ENCODE measurements around the gene PCDHA8. TPM values are rescaled to one million over a fixed set of nuclear protein-coding genes. Genes with fewer than 3 reads are reported as not detected.

The PCDHA8 gene
- total RNA-seq, 1 donor from 2014 or later, result 1.0 TPM

DNA sequence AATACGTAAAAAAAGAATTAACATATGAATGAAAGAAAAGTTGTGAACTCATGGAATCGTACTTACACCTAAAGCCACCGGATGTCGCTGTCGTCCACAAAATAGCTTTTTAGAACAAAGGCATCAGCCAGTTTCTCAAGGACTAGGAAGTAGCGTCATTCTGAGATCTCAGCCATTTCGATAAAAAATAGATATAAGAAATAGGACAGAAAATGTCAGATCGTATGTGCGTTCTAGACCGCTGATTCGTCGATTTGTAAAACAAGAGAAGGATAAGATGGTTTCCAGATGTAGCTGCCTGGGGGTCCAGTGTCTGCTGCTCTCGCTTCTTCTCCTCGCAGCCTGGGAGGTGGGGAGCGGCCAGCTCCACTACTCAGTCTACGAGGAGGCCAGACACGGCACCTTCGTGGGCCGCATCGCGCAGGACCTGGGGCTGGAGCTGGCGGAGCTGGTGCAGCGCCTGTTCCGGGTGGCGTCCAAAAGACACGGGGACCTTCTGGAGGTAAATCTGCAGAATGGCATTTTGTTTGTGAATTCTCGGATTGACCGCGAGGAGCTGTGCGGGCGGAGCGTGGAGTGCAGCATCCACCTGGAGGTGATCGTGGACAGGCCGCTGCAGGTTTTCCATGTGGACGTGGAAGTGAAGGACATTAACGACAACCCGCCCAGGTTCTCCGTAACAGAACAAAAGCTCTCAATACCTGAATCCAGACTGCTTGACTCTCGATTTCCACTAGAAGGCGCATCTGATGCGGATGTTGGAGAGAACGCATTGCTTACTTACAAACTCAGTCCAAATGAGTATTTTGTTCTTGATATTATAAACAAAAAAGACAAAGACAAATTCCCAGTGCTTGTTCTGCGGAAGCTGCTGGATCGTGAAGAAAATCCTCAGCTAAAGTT, 15.0 kb downstream of the PCDHA8 start, which contains the start of gene PCDHA10:
PCDHA10 (plus strand) TSS at position 126 of the 903 bp plus-strand sequence; CDS start at position 278, 152 bp downstream.
- peak within 1 kb of the TSS; percentile 79 for H3K27ac Mint-ChIP-seq (ENCODE audit: unreplicated experiment)
- H3K4me3 Mint-ChIP-seq (ENCODE audit: unreplicated experiment), result peak within 1 kb of the TSS; percentile 88
- peaks cover 19% of the 10 kb centered on the region for H3K9me3 ChIP-seq (ENCODE audit: insufficient read depth, low read depth, low read length)
- FAIRE-seq (no peak), DNase-seq (ENCODE audit: low read depth) (no peak)
- no peak within 1 kb of the TSS for H3K4me3 ChIP-seq (ENCODE audit: insufficient read depth, low read depth, low read length)
- no peak within 1 kb of the TSS for H3K27ac ChIP-seq (ENCODE audit: low read depth, low read length)
- H3K4me1 Mint-ChIP-seq (ENCODE audit: low read depth, unreplicated experiment), result peaks cover 3% of the 10 kb centered on the region
- H3K79me2 ChIP-seq (ENCODE audit: insufficient read depth, low read length), result no peaks in the 10 kb centered on the region
- H4K20me1 ChIP-seq (ENCODE audit: insufficient read depth, low read length), result no peaks in the 10 kb centered on the region
- TF ChIP-seq EZH2 (IDR thresholded peaks at IDR 0.05; ENCODE audit: insufficient read depth, low read length) (no peak), CTCF (IDR thresholded peaks at IDR 0.05; ENCODE audit: insufficient read depth, low read depth, low read length) (no peak)
- no peak within 1 kb of the TSS for H3K4me2 ChIP-seq (ENCODE audit: low read length)
- H3K27me3 Mint-ChIP-seq (ENCODE audit: low read depth, unreplicated experiment), result no peaks in the 10 kb centered on the region
- no peaks in the 10 kb centered on the region for H3K4me1 ChIP-seq (ENCODE audit: insufficient read depth, low read length)
- no peak within 1 kb of the TSS for H2AFZ ChIP-seq (ENCODE audit: low read depth, low read length)
- H3K27me3 ChIP-seq (ENCODE audit: insufficient read depth, low read length), result no peaks in the 10 kb centered on the region
- H3K9me3 Mint-ChIP-seq (ENCODE audit: unreplicated experiment), result peaks cover 6% of the 10 kb centered on the region
- H3K36me3 ChIP-seq (ENCODE audit: insufficient read depth, low read length), result no peaks in the 10 kb centered on the region
- H3K9ac ChIP-seq (ENCODE audit: low read length), result no peak within 1 kb of the TSS
- peaks cover 17% of the 10 kb centered on the region for H3K36me3 Mint-ChIP-seq (ENCODE audit: low read depth, unreplicated experiment)

GRCh38 chr5:140857177-140857986, 16.4 kb downstream of the PCDHA8 start:
- peaks cover 31% of the 10 kb centered on the region for H3K36me3 Mint-ChIP-seq (ENCODE audit: low read depth, unreplicated experiment)

More at GRCh38 chr5:140857177-140857986, 16.4 kb downstream of the PCDHA8 start:
- no peak overlapping the region for H3K27ac Mint-ChIP-seq (ENCODE audit: unreplicated experiment)
- Histone ChIP-seq H2AFZ (ENCODE audit: low read depth, low read length) (no peak overlapping the region), H3K4me1 (ENCODE audit: insufficient read depth, low read length) (no peaks in the 10 kb centered on the region), H3K9ac (ENCODE audit: low read length) (no peak overlapping the region), H3K9me3 (ENCODE audit: insufficient read depth, low read depth, low read length) (peaks cover 29% of the 10 kb centered on the region), H3K27ac (ENCODE audit: low read depth, low read length) (no peak overlapping the region), H4K20me1 (ENCODE audit: insufficient read depth, low read length) (no peaks in the 10 kb centered on the region), H3K4me3 (ENCODE audit: insufficient read depth, low read depth, low read length) (no peak overlapping the region), H3K36me3 (ENCODE audit: insufficient read depth, low read length) (no peaks in the 10 kb centered on the region), H3K27me3 (ENCODE audit: insufficient read depth, low read length) (no peaks in the 10 kb centered on the region), H3K4me2 (ENCODE audit: low read length) (no peak overlapping the region), H3K79me2 (ENCODE audit: insufficient read depth, low read length) (no peaks in the 10 kb centered on the region)
- no peaks in the 10 kb centered on the region for H3K27me3 Mint-ChIP-seq (ENCODE audit: low read depth, unreplicated experiment)
- no peak for DNase-seq (ENCODE audit: low read depth)
- no peak for FAIRE-seq
- peaks cover 17% of the 10 kb centered on the region for H3K9me3 Mint-ChIP-seq (ENCODE audit: unreplicated experiment)
- peaks cover 3% of the 10 kb centered on the region for H3K4me1 Mint-ChIP-seq (ENCODE audit: low read depth, unreplicated experiment)
- TF ChIP-seq CTCF (IDR thresholded peaks at IDR 0.05; ENCODE audit: insufficient read depth, low read depth, low read length), result no peak
- TF ChIP-seq EZH2 (IDR thresholded peaks at IDR 0.05; ENCODE audit: insufficient read depth, low read length), result no peak
- peak overlapping the region; percentile 88 for H3K4me3 Mint-ChIP-seq (ENCODE audit: unreplicated experiment)
